ENCODE results near the gene OTOGL.

Gene OTOGL

GRCh38 chr12:80170915-80171314 lies 71.6 kb downstream of the OTOGL start:
- no peak for DNase-seq
- Histone ChIP-seq H3K9ac (ENCODE audit: low read length) (no peak overlapping the region), H3K14ac (ENCODE audit: low read length in 2 of 2) (no peak overlapping the region), H2AK5ac (ENCODE audit: low read length, severe bottlenecking) (no peak overlapping the region), H3K4me1 (ENCODE audit: control insufficient read depth, insufficient read depth, low read depth, low read length) (no peaks in the 10 kb centered on the region), H2BK120ac (ENCODE audit: low read depth, low read length) (no peak overlapping the region), H3K4ac (ENCODE audit: low read depth in 1 of 2, low read length in 2 of 2) (no peak overlapping the region), H2AFZ (ENCODE audit: low read depth, low read length) (no peak overlapping the region), H3K18ac (ENCODE audit: low read depth in 1 of 2, low read length in 2 of 2) (no peak overlapping the region), H2BK5ac (ENCODE audit: low read depth, low read length, poor library complexity, severe bottlenecking) (no peak overlapping the region), H3K9me3 (ENCODE audit: control insufficient read depth, low read length) (no peaks in the 10 kb centered on the region), H4K91ac (ENCODE audit: low read length) (no peak overlapping the region), H4K8ac (ENCODE audit: low read length) (no peak overlapping the region), H3K27me3 (ENCODE audit: control insufficient read depth in 1 of 2, insufficient read depth in 1 of 2, low read length in 2 of 2) (no peaks in the 10 kb centered on the region), H3K36me3 (ENCODE audit: control insufficient read depth in 1 of 2, insufficient read depth in 2 of 2, low read depth in 1 of 2, low read length in 2 of 2) (no peaks in the 10 kb centered on the region), H3K4me3 (ENCODE audit: insufficient read depth in 1 of 2, low read depth in 1 of 2, low read length in 2 of 2) (no peak overlapping the region), H2BK12ac (ENCODE audit: low read length in 2 of 2) (no peak overlapping the region), H3K23ac (ENCODE audit: low read length in 2 of 2) (no peak overlapping the region), H3K27ac (ENCODE audit: low read length, poor library complexity, severe bottlenecking) (no peak overlapping the region), H3K4me2 (ENCODE audit: low read length, poor library complexity, severe bottlenecking) (no peak overlapping the region), H3K79me1 (replicated peaks; ENCODE audit: low read length, poor library complexity, severe bottlenecking) (no peaks in the 10 kb centered on the region), H2BK15ac (ENCODE audit: low read depth, poor library complexity, severe bottlenecking) (no peak overlapping the region)
- WGBS, result 18% methylated on average over 1 of the region's 2 CpGs

- H3K36me3 ChIP-seq (ENCODE audit: control insufficient read depth in 1 of 2, insufficient read depth in 2 of 2, low read depth in 1 of 2, low read length in 2 of 2), result no peaks in the 10 kb centered on the region
- H3K9me3 ChIP-seq (ENCODE audit: control insufficient read depth, low read length), result no peaks in the 10 kb centered on the region
- no peak overlapping the region for H2AFZ ChIP-seq (ENCODE audit: low read depth, low read length)
- H3K79me1 ChIP-seq (replicated peaks; ENCODE audit: low read length, poor library complexity, severe bottlenecking), result no peaks in the 10 kb centered on the region
- H3K18ac ChIP-seq (ENCODE audit: low read depth in 1 of 2, low read length in 2 of 2), result no peak overlapping the region
- no peaks in the 10 kb centered on the region for H3K27me3 ChIP-seq (ENCODE audit: control insufficient read depth in 1 of 2, insufficient read depth in 1 of 2, low read length in 2 of 2)
- H2BK120ac ChIP-seq (ENCODE audit: low read depth, low read length), result no peak overlapping the region
- H3K27ac ChIP-seq (ENCODE audit: low read length, poor library complexity, severe bottlenecking), result no peak overlapping the region
- H3K9ac ChIP-seq (ENCODE audit: low read length), result no peak overlapping the region
- no peak overlapping the region for H2AK5ac ChIP-seq (ENCODE audit: low read length, severe bottlenecking)
- H4K91ac ChIP-seq (ENCODE audit: low read length), result no peak overlapping the region
- no peak overlapping the region for H3K4me3 ChIP-seq (ENCODE audit: insufficient read depth in 1 of 2, low read depth in 1 of 2, low read length in 2 of 2)
- H3K4me1 ChIP-seq (ENCODE audit: control insufficient read depth, insufficient read depth, low read depth, low read length), result no peaks in the 10 kb centered on the region
- no peak overlapping the region for H4K8ac ChIP-seq (ENCODE audit: low read length)
- H3K23ac ChIP-seq (ENCODE audit: low read length in 2 of 2), result no peak overlapping the region
- whole genome bisulfite sequencing, result 80% methylated on average over 5 of the region's 5 CpGs
- H3K4ac ChIP-seq (ENCODE audit: low read depth in 1 of 2, low read length in 2 of 2), result no peak overlapping the region
- H3K4me2 ChIP-seq (ENCODE audit: low read length, poor library complexity, severe bottlenecking), result no peak overlapping the region
- no peak overlapping the region for H2BK15ac ChIP-seq (ENCODE audit: low read depth, poor library complexity, severe bottlenecking)
- no peak overlapping the region for H2BK12ac ChIP-seq (ENCODE audit: low read length in 2 of 2)
- no peak overlapping the region for H2BK5ac ChIP-seq (ENCODE audit: low read depth, low read length, poor library complexity, severe bottlenecking)
- no peak for DNase-seq
- H3K14ac ChIP-seq (ENCODE audit: low read length in 2 of 2), result no peak overlapping the region
Observed at GRCh38 chr12:80173083-80173864, 73.9 kb downstream of the OTOGL start.

DNA sequence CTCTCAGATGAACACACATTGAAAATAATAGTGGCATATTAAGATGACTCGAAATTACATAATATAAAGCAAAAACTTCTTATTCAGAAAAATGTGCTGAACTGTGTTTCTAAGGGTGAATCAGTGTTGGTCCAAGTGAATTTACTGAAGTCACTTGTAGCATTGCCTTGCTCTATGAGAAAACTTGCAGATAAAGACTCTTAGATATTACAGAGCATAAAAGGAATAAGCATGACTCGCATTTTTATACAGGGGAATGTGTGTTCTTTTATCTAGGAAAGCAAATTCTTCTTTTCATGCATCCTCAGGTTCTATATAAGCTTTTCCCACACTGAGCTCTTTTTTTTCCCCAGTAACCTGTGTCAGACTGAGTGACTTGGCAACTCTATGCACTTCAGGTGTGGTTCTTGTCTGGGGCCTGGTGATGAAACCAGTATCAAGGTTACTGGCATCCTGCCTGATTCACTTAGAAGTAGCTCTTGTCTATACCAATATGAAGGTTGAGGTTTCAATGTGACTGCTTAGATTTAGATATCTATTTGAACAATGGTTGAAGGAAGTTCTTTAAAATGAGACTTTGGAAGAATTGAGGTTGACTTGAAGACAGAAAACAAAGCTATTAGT lies 76.1 kb downstream of the OTOGL start:
- Histone ChIP-seq H3K9me3 (ENCODE audit: control insufficient read depth, low read length) (no peaks in the 10 kb centered on the region), H3K4me3 (ENCODE audit: insufficient read depth in 1 of 2, low read depth in 1 of 2, low read length in 2 of 2) (no peak overlapping the region), H2BK5ac (ENCODE audit: low read depth, low read length, poor library complexity, severe bottlenecking) (no peak overlapping the region), H2BK120ac (ENCODE audit: low read depth, low read length) (no peak overlapping the region), H3K4me2 (ENCODE audit: low read length, poor library complexity, severe bottlenecking) (no peak overlapping the region), H4K8ac (ENCODE audit: low read length) (no peak overlapping the region), H3K79me1 (replicated peaks; ENCODE audit: low read length, poor library complexity, severe bottlenecking) (no peaks in the 10 kb centered on the region), H3K27ac (ENCODE audit: low read length, poor library complexity, severe bottlenecking) (no peak overlapping the region), H3K23ac (ENCODE audit: low read length in 2 of 2) (no peak overlapping the region), H4K91ac (ENCODE audit: low read length) (no peak overlapping the region), H3K27me3 (ENCODE audit: control insufficient read depth in 1 of 2, insufficient read depth in 1 of 2, low read length in 2 of 2) (no peaks in the 10 kb centered on the region), H3K36me3 (ENCODE audit: control insufficient read depth in 1 of 2, insufficient read depth in 2 of 2, low read depth in 1 of 2, low read length in 2 of 2) (no peaks in the 10 kb centered on the region), H2AFZ (ENCODE audit: low read depth, low read length) (no peak overlapping the region), H3K4me1 (ENCODE audit: control insufficient read depth, insufficient read depth, low read depth, low read length) (no peaks in the 10 kb centered on the region), H3K18ac (ENCODE audit: low read depth in 1 of 2, low read length in 2 of 2) (no peak overlapping the region), H2AK5ac (ENCODE audit: low read length, severe bottlenecking) (no peak overlapping the region), H3K4ac (ENCODE audit: low read depth in 1 of 2, low read length in 2 of 2) (no peak overlapping the region), H3K9ac (ENCODE audit: low read length) (no peak overlapping the region), H2BK12ac (ENCODE audit: low read length in 2 of 2) (no peak overlapping the region), H2BK15ac (ENCODE audit: low read depth, poor library complexity, severe bottlenecking) (no peak overlapping the region), H3K14ac (ENCODE audit: low read length in 2 of 2) (no peak overlapping the region)
- no peak for DNase-seq
- no CpG with 5 or more reads among the region's 2 CpGs for whole genome bisulfite sequencing

GRCh38 chr12:80176706-80177105 lies 77.4 kb downstream of the OTOGL start:
- Histone ChIP-seq H2AFZ (ENCODE audit: low read depth, low read length) (no peak overlapping the region), H4K91ac (ENCODE audit: low read length) (no peak overlapping the region), H3K18ac (ENCODE audit: low read depth in 1 of 2, low read length in 2 of 2) (no peak overlapping the region), H4K8ac (ENCODE audit: low read length) (no peak overlapping the region), H2BK5ac (ENCODE audit: low read depth, low read length, poor library complexity, severe bottlenecking) (no peak overlapping the region), H3K23ac (ENCODE audit: low read length in 2 of 2) (no peak overlapping the region), H3K4ac (ENCODE audit: low read depth in 1 of 2, low read length in 2 of 2) (no peak overlapping the region), H3K27me3 (ENCODE audit: control insufficient read depth in 1 of 2, insufficient read depth in 1 of 2, low read length in 2 of 2) (no peaks in the 10 kb centered on the region), H2AK5ac (ENCODE audit: low read length, severe bottlenecking) (no peak overlapping the region), H2BK15ac (ENCODE audit: low read depth, poor library complexity, severe bottlenecking) (no peak overlapping the region), H3K9ac (ENCODE audit: low read length) (no peak overlapping the region), H3K14ac (ENCODE audit: low read length in 2 of 2) (no peak overlapping the region), H3K4me1 (ENCODE audit: control insufficient read depth, insufficient read depth, low read depth, low read length) (no peaks in the 10 kb centered on the region), H3K4me3 (ENCODE audit: insufficient read depth in 1 of 2, low read depth in 1 of 2, low read length in 2 of 2) (no peak overlapping the region), H3K4me2 (ENCODE audit: low read length, poor library complexity, severe bottlenecking) (no peak overlapping the region), H2BK12ac (ENCODE audit: low read length in 2 of 2) (no peak overlapping the region), H3K36me3 (ENCODE audit: control insufficient read depth in 1 of 2, insufficient read depth in 2 of 2, low read depth in 1 of 2, low read length in 2 of 2) (no peaks in the 10 kb centered on the region), H3K9me3 (ENCODE audit: control insufficient read depth, low read length) (no peaks in the 10 kb centered on the region), H3K27ac (ENCODE audit: low read length, poor library complexity, severe bottlenecking) (no peak overlapping the region), H3K79me1 (replicated peaks; ENCODE audit: low read length, poor library complexity, severe bottlenecking) (no peaks in the 10 kb centered on the region), H2BK120ac (ENCODE audit: low read depth, low read length) (no peak overlapping the region)
- DNase-seq, result no peak
- no CpG with 5 or more reads among the region's 2 CpGs for WGBS
